ENCODE measurements around the gene LMAN2L.

DNA sequence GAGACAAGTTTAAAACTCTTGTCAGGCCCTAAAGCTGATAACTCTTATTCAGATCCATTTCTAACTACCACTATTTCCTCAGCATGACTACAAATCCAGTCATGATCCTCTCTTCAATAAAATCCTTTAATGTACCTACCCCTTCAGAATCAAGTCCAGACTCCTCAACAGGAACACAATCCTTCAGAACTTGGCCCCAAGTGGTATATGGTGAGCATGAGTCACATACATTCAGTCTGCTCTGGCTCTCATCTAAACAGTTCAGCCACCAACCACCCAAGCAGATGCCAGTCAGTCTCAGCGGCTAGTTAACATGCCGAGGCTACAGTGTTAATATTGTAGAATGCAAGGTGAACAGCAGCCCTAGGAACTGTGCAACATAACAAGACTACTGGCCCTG is 9.7 kb downstream of the LMAN2L start:
- TF ChIP-seq POLR2AphosphoS5 (IDR thresholded peaks at IDR 0.05) (no peak), POLR2A (IDR thresholded peaks at IDR 0.05) (no peak), EP300 (IDR thresholded peaks at IDR 0.05) (no peak)
- TF ChIP-seq, protein P1, sequence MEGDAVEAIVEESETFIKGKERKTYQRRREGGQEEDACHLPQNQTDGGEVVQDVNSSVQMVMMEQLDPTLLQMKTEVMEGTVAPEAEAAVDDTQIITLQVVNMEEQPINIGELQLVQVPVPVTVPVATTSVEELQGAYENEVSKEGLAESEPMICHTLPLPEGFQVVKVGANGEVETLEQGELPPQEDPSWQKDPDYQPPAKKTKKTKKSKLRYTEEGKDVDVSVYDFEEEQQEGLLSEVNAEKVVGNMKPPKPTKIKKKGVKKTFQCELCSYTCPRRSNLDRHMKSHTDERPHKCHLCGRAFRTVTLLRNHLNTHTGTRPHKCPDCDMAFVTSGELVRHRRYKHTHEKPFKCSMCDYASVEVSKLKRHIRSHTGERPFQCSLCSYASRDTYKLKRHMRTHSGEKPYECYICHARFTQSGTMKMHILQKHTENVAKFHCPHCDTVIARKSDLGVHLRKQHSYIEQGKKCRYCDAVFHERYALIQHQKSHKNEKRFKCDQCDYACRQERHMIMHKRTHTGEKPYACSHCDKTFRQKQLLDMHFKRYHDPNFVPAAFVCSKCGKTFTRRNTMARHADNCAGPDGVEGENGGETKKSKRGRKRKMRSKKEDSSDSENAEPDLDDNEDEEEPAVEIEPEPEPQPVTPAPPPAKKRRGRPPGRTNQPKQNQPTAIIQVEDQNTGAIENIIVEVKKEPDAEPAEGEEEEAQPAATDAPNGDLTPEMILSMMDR (IDR thresholded peaks at IDR 0.05) = no peak
